Esophagus mucosa (tissue), 1 donor: ENCODE measurements around the gene SV2B. TPM values are rescaled to one million over a fixed set of nuclear protein-coding genes. Genes with fewer than 3 reads are reported as not detected.
A peak's percentile ranks its signal among the peaks of the same experiment; 100 is the strongest.

Experiments
- ATAC-seq: fragments of 200-7000 bp; cut with Tn5 transposase; one replicate; pipeline ENCODE4 v1.9.1; 2020
- total RNA-seq: library from RNA; stranded (reverse); gene quantifications from one replicate; pipeline ENCODE4 v1.2.4, GENCODE V29; 2023
- donor health status: DM: yes; HTN: yes; CAD: no.

SV2B gene
- total RNA-seq, 1 donor from 2014 or later = 0.28 TPM

- ATAC-seq = no peak
Measured at GRCh38 chr15:91104111-91104510, 4.1 kb downstream of the SV2B start.

GRCh38 chr15:91108421-91108820, 8.4 kb downstream of the SV2B start:
- no peak for ATAC-seq

- no peak for ATAC-seq
Measured at GRCh38 chr15:91109885-91110284, 9.8 kb downstream of the SV2B start.

- no peak for ATAC-seq
Measured at GRCh38 chr15:91110407-91110806, 10.3 kb downstream of the SV2B start.

GRCh38 chr15:91113030-91113429, 13.0 kb downstream of the SV2B start:
- ATAC-seq = no peak

GRCh38 chr15:91114301-91114700, 14.2 kb downstream of the SV2B start:
- ATAC-seq = no peak

GRCh38 chr15:91116113-91117067, 16.3 kb downstream of the SV2B start:
- ATAC-seq = peak; percentile 97

GRCh38 chr15:91117375-91117774, 17.3 kb downstream of the SV2B start:
- no peak for ATAC-seq

- ATAC-seq = no peak
Measured at GRCh38 chr15:91118817-91119590, 18.9 kb downstream of the SV2B start.

- no peak for ATAC-seq
Measured at GRCh38 chr15:91122296-91122695, 22.2 kb downstream of the SV2B start.

GRCh38 chr15:91124132-91124531, 24.1 kb downstream of the SV2B start:
- ATAC-seq = no peak

- no peak for ATAC-seq
Measured at GRCh38 chr15:91125162-91125561, 25.1 kb downstream of the SV2B start.

GRCh38 chr15:91126080-91126479, 26.0 kb downstream of the SV2B start:
- ATAC-seq = peak; percentile 39

- ATAC-seq = no peak
Measured at GRCh38 chr15:91127236-91127955, 27.3 kb downstream of the SV2B start.

- ATAC-seq = no peak
Measured at GRCh38 chr15:91128016-91128415, 28.0 kb downstream of the SV2B start.

- ATAC-seq = no peak
Measured at GRCh38 chr15:91129436-91129835, 29.4 kb downstream of the SV2B start.

- no peak for ATAC-seq
Measured at GRCh38 chr15:91132079-91132478, 32.0 kb downstream of the SV2B start.

GRCh38 chr15:91133511-91133910, 33.5 kb downstream of the SV2B start:
- ATAC-seq = no peak

- no peak for ATAC-seq
Measured at GRCh38 chr15:91135201-91136130, 35.4 kb downstream of the SV2B start.

GRCh38 chr15:91136386-91136923, 36.4 kb downstream of the SV2B start:
- ATAC-seq = no peak

- ATAC-seq = no peak
Measured at GRCh38 chr15:91140601-91141000, 40.5 kb downstream of the SV2B start.

GRCh38 chr15:91141097-91141496, 41.0 kb downstream of the SV2B start:
- no peak for ATAC-seq
